ENCODE results near the gene ANO10. TPM values are rescaled to one million over a fixed set of nuclear protein-coding genes. Genes with fewer than 3 reads are reported as not detected.
"Not testable (repeated sequence)": the region's sequence is repeated elsewhere in the genome, so short reads cannot be mapped to it uniquely, and the experiment has no call there.

Gene ANO10
- polyA plus RNA-seq, 3 donors = 32.4 to 41.3 (median 38.8) TPM

DNA sequence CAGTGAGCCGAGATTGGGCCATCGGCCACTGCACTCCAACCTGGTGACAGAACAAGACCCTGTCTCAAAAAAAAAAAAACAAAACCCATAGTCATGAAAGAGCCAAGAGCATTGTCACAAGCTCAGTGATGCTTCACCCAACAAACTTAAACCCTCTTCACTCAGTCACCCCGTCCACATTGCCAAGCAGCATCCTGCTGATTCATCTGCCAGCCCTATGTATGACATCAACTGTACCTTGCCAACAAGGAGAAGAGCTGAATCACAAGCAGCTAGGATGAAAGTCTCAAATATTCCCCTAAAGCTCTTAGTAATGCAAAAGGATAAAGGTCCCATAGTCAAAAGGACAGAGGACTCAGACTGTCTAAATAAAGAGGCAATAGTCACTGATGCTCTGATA is 90.0 kb downstream of the ANO10 start:
- no peak for DNase-seq (ENCODE audit: extremely low read depth in 1 of 11, low read depth in 9 of 11, low spot score in 4 of 11)

DNA sequence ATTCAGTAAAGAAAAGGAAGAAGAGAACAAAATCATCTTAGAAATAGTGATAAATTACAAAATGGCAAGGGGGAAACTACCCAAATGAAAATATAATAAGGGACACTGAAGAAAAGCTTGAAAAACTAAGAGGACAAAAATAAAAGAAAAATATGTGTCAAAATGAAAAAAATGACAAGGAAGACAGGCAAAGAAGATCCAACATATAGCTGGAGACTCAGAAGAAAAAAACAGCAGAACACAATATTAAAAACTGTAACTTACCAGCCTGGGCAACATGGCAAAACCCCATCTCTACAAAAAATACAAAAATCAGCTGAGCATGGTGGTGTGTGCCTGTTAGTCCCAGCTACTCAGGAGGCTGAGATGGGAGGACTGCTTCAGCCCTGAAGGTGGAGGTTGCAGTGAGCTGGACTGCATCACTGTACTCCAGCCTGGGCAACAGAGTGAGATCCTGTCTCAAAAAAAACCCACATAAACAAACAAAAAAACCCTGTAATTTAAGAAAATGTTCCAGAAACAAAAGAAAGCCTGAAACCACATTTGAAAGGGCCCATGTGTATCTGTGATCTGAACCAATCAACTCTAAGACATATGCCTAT is 93.2 kb downstream of the ANO10 start:
- DNase-seq (ENCODE audit: extremely low read depth in 1 of 11, low read depth in 9 of 11, low spot score in 4 of 11) = no peak

DNA sequence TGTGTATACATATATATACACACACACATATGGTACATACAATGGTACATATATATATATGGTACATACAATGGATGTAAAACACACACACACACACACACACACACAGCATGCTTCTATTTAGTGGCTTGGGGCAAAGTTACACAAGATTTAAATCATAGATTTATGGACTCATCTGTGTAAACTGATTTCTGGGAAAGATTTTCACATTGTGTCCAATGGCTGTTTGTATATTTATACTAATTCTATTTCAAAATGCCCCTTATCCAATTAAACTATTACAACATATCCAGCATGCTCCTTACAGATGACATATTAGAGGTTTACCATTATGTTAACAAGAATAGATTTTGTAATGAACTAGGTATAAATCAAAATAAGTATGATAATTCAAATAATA is 94.9 kb downstream of the ANO10 start:
- no peak for DNase-seq (ENCODE audit: extremely low read depth in 1 of 11, low read depth in 9 of 11, low spot score in 4 of 11)

DNA sequence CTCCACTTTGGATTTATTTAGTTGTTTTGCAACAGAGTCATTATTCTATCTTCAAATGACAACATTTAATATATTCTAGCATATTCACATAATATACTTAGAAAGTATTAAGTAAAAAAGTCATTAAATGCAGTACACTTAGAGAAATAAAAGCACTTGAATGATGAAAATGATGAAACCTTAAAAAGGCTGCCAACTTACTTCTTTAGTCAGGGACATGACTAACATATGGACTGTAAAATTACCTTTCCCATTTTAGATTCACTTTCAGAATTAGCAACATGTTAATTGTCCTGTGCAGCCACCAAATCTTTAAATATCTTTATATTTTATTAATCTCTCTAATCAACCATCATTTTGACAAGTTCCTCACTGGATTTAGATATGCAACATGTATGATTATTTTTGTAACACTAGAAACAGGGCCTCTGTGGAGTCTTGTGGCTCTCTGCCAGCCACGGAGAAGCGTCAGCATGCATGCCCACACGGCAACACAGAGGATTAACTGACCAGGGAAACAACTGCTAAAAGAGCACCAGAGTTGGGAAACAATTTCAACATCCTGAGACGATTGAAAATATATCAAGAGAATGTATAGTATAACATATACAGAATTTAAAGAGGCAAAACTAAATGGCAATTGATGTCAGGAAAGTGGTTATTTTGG is 95.7 kb downstream of the ANO10 start:
- no peak for DNase-seq (ENCODE audit: extremely low read depth in 1 of 11, low read depth in 9 of 11, low spot score in 4 of 11)

DNA sequence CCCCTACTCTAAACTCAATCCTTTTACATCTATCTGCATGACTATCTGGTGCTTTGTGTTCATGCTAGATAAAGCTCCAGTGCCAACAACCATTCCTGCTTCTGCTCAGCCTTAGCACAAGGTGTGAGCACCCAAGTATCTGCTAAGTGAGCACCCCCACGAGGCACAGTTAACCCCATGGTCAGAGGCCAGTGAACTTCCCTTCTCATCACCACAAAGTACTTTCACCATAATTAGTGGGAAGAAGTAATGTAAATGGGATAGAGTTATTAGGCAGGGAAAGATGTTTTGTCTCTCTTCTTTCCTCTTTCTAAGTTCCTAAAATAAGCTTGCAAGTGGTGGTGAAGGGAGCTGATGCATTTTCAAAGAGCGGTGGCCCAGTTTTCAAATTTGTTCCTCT is 96.4 kb downstream of the ANO10 start:
- no peak for DNase-seq (ENCODE audit: extremely low read depth in 1 of 11, low read depth in 9 of 11, low spot score in 4 of 11)

DNA sequence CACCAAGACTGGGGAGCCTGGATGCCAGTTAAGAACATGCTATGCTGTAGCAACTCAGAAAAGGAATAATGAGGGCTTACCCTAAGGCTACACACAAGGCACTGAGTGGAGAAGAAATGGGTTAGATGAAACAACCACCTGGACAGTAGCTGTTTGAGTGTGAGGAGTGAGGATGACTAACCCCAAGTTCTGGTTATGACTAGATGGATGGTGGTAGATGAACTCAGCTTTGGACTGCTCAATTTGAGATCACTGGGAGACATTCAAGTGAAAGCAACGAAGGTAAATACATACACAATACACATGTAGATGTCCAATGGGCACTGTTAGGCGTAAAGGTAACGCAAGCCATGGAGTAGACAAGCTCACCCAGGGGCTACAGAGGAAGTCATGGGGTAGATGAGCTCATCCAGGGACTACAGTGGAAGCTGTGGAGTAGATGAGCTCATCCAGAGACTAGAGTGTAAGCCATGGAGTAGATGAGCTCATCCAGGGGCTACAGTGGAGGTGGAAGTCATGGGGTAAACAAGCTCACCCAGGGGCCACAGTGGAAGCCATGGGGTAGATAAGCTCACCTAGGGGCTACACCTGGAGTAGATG is 98.3 kb downstream of the ANO10 start:
- no peak for DNase-seq (ENCODE audit: extremely low read depth in 1 of 11, low read depth in 9 of 11, low spot score in 4 of 11)

DNA sequence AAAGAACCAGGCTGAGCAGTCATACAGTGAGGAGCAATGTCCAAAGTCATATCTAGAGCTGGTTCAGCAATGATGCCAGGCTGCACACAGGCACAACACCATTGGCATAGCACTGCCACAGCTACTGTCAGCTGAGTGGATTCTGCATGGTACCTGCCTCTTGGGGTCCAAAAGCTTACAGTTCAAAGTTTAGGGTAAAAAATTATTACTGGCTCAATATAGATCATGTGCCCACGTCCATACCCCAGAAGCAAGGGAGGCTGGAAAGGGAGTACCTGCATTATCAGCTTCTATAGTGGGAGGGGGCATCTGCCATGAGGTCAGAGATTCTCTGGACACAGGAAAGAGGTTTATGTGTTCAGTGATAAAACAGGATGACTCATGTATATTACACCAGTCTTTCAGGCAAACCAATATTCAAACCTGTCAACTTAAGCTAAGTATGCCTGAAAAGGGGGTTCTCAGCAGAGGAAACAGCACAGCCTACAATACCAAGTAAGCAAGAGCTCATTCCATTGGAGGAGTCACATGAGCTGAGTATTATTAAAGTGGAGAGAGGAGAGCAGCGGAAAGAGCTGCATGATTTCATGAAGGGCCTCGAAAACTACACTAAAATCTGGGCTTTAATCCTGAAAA is 99.0 kb downstream of the ANO10 start:
- DNase-seq (ENCODE audit: extremely low read depth in 1 of 11, low read depth in 9 of 11, low spot score in 4 of 11) = no peak

DNA sequence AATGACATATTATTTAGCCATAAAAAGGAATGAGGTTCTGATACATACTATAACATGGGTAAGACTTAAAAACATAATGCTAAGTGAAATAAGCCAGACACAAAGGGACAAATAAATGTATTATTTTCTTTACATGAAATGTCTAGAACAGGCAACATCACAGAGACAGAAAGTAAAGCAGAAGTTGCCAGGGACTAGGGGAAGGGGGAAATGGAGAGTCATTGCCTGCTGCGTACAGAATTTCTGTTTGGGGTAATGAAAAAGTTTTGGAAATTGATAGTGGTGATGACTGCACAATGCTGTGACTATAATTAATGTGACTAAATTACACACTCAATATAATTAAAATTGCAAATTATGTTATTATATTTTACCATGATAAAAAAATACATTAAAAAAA is 99.9 kb downstream of the ANO10 start:
- DNase-seq (ENCODE audit: extremely low read depth in 1 of 11, low read depth in 9 of 11, low spot score in 4 of 11) = no peak

DNA sequence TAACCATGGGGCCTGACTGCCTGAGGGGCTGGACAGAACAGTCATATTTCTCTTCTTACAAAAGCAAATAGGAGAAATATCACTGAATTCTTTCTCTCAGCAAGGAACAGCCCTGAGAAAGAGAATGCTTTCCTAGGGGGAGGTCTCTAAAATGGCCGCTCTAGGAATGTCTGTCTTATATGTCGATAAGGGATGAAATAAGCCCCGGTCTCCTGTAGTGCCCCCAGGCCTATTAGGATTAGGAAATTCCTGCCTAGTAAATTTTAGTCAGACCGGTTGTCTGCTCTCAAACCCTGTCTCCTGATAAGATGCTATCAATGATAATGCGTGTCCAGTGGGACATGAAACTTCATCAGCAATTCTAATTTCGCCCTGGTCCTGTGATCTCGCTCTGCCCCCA is 103.3 kb downstream of the ANO10 start:
- DNase-seq (ENCODE audit: extremely low read depth in 1 of 11, low read depth in 9 of 11, low spot score in 4 of 11) = not testable (repeated sequence)

DNA sequence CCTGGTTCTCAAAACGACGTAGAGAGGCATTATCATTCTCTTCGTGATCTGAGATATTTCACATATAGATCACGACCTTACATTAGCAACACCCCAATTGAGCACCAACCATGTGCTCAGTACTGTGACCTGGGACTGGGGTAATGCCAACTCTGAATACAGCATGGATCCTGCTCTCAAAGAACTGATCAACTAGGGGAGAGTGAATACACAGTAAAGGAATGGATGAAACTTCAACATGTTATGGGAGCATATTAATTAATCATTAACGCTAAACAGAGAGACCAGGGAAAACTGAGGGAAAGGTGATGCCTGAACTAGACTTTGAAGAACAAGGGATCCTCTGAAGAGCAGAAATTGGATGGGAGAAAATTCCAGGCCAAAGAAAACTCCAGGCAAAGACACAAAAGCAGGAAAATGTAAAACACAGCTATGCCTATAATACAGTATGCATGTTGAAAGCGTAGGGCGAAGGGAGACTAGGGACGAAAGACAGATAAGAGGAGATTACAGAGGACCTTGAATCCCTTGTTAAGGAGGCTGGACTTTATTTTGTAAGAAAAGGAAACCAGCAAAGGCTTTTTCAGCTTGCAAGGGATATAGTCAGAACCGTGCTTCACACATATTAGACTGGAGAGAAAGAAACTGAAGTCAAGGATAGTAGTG is 105.7 kb downstream of the ANO10 start:
- DNase-seq (ENCODE audit: extremely low read depth in 1 of 11, low read depth in 9 of 11, low spot score in 4 of 11) = no peak

DNA sequence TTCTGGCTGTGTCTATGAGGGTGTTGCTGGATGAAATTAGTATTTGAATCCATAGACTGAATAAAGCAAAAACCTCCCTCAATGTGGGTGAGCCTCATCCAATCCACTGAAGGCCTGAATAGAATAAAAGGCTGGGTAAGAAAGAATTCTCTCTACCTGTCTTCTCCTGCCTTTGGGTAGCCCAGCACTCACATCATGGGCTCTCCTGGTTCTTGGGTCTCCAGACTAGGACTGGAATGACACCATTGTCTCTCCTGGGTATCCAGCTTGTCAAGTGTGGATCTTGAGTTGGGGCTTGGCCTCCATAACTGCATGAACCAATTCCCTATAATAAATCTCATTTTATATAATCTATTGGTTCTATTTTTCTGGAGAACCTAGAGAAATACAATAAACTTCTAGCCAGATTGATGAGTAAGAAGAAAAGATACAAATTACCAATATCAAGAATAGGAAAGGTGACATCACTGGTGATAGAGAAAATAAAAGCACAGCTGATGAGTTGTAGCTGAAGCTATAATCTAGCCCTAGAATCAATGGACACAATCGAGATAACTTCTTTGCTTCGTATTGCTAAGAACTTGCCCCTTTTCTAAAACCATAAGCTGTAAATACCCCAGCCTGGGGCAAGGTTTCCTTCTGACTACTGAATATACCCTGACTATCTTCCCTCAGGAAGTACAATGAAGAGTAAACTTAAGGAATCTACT is 106.4 kb downstream of the ANO10 start:
- no peak for DNase-seq (ENCODE audit: extremely low read depth in 1 of 11, low read depth in 9 of 11, low spot score in 4 of 11)

DNA sequence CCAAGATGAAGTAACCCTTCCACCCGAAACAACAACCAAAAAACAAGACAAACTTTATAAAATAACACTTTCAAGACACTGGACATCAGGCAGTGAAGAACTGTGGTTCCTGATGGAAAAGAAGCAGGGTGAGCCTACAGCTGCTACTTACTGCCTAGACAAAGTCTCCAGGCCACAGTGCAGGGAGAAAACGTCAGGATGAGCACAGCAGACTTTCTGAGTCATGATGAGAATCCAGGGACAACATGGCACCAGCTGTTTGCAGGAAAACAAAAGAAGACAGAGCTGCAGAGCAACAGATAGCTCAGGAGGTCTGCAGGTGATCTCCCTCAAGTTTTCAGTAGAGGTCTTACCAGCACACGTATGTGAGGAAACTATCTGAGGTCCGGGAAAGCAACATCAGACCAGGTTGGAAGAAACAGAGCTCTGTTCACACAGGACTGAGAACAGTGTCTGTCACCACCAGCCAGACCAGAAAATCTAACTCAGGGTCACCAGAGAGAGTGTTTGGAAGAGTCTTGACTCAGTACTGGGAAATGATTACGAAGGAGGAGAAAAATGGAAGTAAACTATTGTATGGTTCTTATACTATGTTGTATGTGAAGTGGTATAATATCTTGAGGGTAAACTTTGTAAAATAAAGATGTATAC is 108.9 kb downstream of the ANO10 start:
- no peak for DNase-seq (ENCODE audit: extremely low read depth in 1 of 11, low read depth in 9 of 11, low spot score in 4 of 11)

DNA sequence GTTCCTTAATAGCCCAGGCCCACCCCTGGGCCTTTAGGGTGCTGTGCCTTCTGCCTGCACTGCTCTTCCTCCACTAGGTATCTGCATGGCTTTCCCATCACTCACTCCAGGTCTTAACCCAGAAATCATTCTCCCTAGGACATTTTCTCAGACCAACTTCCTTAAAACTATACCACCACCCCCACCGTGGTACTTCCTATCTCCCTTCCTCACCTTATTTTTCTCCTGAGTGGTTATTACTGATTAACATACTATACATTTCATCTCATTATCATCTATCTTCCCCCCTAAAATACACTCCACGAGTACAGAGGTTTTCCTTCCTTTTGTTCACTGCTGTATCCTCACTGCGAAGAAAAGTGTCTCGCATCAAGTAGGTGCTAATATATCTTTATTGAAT is 115.2 kb downstream of the ANO10 start:
- no peak for DNase-seq (ENCODE audit: extremely low read depth in 1 of 11, low read depth in 9 of 11, low spot score in 4 of 11)

DNA sequence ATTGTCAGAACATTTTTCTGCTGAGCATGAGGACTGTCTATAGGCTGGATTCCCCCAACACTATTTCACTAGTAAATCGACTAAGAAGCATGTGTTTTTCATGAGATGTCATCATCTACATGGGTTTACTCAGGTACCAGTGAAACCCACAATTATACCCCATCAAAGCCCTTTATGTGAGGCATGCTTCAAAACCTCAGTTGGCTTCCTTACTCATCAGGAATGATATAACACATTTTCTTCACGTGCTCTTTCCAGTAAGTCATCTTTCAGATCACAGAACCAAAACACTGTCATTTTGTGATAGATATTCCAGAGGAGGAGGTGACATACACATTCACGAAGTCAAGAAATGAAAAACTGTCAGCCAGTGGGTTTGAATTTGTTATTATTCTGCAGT is 116.5 kb downstream of the ANO10 start:
- DNase-seq (ENCODE audit: extremely low read depth in 1 of 11, low read depth in 9 of 11, low spot score in 4 of 11) = no peak

DNA sequence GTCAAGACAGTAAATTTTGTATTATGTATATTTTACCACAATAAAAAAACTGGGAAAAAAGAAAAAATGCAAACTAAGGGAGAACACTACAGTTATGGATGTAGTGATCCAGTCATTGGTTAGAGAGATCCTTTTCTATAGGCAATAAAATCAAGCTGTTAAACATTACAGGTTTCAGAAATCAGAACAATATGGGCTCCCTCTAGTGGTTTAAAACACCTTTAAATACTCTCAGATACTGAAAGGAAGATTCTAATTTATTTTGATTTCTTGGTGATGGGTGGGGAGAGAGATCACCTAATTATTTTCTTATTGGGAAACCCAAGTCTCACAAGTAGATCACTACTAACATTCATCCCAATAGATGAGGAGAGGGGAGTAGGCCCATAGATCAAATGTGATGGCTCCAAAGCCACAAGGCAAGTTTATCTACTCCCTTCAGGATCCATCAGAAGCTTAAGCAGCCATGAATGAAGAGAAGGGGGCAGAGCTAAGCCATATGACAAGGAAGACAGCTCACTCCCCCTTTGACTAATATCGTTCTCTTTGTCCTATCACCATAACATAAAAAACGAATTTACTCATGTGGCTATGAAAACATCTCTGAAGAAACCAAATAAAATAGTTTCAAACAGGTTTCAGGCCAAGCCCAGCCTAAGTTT is 118.6 kb downstream of the ANO10 start:
- peak in 2 of 11 donors; percentile 15 to 33 for DNase-seq (ENCODE audit: extremely low read depth in 1 of 11, low read depth in 9 of 11, low spot score in 4 of 11)

DNA sequence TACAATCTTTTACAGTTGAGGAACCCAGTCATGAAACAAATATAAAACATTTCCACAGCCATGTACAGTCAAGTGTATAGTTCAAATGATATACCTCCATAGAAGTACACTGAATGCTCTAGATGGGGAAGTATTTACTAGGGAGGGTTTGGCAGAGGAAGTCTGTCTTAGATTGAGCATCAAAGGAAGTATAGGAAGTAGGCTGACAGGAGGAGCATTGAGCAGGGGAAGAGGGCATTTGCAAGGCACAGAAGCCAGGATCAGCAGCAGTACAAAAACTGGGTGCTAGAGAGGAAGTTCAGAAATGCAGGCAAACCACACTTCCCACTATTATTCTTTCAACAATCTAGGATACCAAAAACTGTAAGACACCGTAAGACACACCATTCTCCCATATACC is 122.6 kb downstream of the ANO10 start:
- no peak for DNase-seq (ENCODE audit: extremely low read depth in 1 of 11, low read depth in 9 of 11, low spot score in 4 of 11)

DNA sequence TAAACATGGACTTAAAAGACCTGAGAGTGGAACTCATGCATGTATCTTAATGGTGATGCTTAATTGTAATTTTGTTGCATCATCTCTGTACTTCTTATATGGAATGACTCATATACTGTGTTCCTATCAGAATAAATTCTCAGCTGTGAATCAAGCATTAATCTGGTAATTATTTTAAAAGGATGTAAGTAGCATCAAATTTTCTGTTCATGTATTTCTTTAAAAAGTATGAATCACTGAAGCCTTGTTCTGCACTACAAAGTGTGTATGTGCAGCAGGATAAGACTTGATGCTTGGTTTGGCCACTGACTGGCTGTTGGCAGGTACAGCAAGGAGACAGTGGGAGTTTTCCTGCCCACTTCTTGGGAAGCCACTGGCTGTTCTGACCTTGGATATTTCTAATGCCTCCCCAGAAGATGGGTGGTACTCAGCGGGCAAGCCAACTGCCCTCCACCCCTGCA is 123.9 kb downstream of the ANO10 start:
- no peak for DNase-seq (ENCODE audit: extremely low read depth in 1 of 11, low read depth in 9 of 11, low spot score in 4 of 11)

DNA sequence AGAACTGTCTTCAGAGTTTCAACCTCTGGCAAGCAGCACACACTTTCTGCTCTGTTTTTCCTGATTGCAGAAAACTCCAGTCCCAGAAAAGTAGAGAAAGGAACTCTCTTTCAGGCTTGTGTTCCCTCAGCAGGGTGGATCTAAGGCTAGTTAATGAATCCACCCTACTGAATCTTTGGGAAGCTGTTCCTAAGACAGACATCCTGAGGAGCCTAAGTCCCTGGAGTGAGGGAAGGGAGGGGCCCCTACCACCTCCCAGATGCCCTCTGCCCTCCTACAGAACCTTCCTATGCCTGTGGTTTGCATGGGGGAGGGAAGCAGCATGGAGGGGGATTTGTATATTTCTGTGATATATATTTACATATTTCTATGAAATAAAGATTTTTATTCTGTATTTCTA is 124.4 kb downstream of the ANO10 start:
- DNase-seq (ENCODE audit: extremely low read depth in 1 of 11, low read depth in 9 of 11, low spot score in 4 of 11) = no peak
